Thyroid gland (tissue), 4 donors: Measurements from ENCODE around the gene C5orf63. TPM values are rescaled to one million over a fixed set of nuclear protein-coding genes. Genes with fewer than 3 reads are reported as not detected.

Experiments used
- DNase-seq, 2 donors: peaks; one replicate each; pipeline ENCODE4 v3.0.0-alpha.2; 2019
- H3K27ac ChIP-seq, 3 donors: fragments of 200-600 bp; sonication (generic); 1 replicate in 2 of 3; 2 replicates in 1 of 3; pipeline ENCODE4 v1.5.1; 2016 to 2019; ENCODE audit warnings: mild to moderate bottlenecking in 1 of 3, moderate library complexity in 1 of 3
- H3K27me3 ChIP-seq: fragments of 200-600 bp; sonication (generic); one replicate; pipeline ENCODE4 v1.5.1; 2019
- H3K36me3 ChIP-seq, 2 donors: fragments of 200-600 bp; sonication (generic); one replicate each; pipeline ENCODE4 v1.5.1; 2016 to 2019
- H3K4me1 ChIP-seq, 2 donors: fragments of 200-600 bp; sonication (generic); one replicate each; pipeline ENCODE4 v1.5.1; 2017 to 2019
- H3K4me3 ChIP-seq, 3 donors: fragments of 200-600 bp; sonication (generic); replicated peaks in 1 of 3; 1 replicate in 2 of 3; 2 replicates in 1 of 3; pipeline ENCODE4 v1.5.1; 2016; ENCODE audit warnings: mild to moderate bottlenecking in 1 of 3
- H3K9me3 ChIP-seq: fragments of 200-600 bp; sonication (generic); one replicate; pipeline ENCODE4 v1.5.1; 2017
- POLR2A ChIP-seq, 2 donors: fragments of 450-650 bp; IDR thresholded peaks; one replicate each; pipeline ENCODE4 v1.6.1; 2017; ENCODE audit warnings: antibody characterized with exemption in 2 of 2, mild to moderate bottlenecking in 2 of 2, moderate library complexity in 1 of 2
- WGBS, 2 donors: methylation state at CpG; one replicate each; pipeline ENCODE4 v1.1.5; 2017; 5-methylcytosine and 5-hydroxymethylcytosine counted together
- intact Hi-C: fragments of 100-400 bp; cut with DNase I; formaldehyde crosslinking; loops from one replicate; pipeline ENCODE4 v1.15.1; 2023
- total RNA-seq, 4 donors: library from RNA; depleted of rRNA; stranded (reverse); fragments of >200 nt; gene quantifications; one replicate each; pipeline ENCODE4 v1.2.3, GENCODE V29; 2016
- TF ChIP-seq, protein P1 (sequence below), 6 experiments: fragments of 200-600 bp in 3 of 6; fragments of 450-650 bp in 3 of 6; sonication (generic) in 3 of 6; IDR thresholded peaks; one replicate each; pipeline ENCODE4 v1.5.1; 2016 to 2019; ENCODE audit warnings: antibody characterized with exemption in 6 of 6, mild to moderate bottlenecking in 2 of 6, inconsistent platforms in 1 of 6, moderate library complexity in 1 of 6

Gene C5orf63
- total RNA-seq, 4 donors from 2014 or later, result 4.3 to 13.7 (median 6.6) TPM

DNA sequence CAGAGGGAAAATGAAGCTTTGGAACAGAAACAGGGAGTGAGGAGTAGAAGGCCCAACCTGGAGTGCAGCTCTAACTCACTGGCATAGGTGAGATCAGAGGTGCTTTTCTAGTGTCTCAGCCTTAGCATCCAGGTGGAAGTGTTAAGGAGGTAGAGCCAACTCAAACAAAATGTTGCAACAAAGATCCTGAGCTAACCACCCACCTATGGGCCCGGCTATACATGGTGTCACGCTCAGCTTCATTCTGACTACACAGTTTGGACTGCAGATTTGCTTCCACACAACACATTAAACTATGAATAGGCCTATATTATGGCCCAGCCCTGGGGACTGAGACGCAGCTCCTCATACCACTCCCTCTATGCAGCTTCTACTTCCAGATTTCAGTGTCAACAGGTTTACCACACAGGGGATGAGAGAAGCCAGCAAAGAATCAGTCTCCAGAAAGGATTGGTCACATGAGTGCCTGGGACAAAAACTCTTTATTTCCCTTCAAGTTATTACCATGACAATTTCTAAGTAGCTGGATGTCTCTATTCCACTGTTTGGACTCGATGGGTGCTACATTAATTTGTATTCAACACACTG, 9.0 kb downstream of the C5orf63 start:
- Histone ChIP-seq H3K27me3 (no peaks in the 10 kb centered on the region), H3K27ac (no peak overlapping the region), H3K36me3 (no peaks in the 10 kb centered on the region), H3K9me3 (no peaks in the 10 kb centered on the region), H3K4me1 (no peaks in the 10 kb centered on the region), H3K4me3 (no peak overlapping the region)
- WGBS, 2 donors, result 94 to 100% methylated on average over 4 of the region's 4 CpGs
- no peak for DNase-seq
- intact Hi-C loops, result no loop called here
- TF ChIP-seq, protein P1, sequence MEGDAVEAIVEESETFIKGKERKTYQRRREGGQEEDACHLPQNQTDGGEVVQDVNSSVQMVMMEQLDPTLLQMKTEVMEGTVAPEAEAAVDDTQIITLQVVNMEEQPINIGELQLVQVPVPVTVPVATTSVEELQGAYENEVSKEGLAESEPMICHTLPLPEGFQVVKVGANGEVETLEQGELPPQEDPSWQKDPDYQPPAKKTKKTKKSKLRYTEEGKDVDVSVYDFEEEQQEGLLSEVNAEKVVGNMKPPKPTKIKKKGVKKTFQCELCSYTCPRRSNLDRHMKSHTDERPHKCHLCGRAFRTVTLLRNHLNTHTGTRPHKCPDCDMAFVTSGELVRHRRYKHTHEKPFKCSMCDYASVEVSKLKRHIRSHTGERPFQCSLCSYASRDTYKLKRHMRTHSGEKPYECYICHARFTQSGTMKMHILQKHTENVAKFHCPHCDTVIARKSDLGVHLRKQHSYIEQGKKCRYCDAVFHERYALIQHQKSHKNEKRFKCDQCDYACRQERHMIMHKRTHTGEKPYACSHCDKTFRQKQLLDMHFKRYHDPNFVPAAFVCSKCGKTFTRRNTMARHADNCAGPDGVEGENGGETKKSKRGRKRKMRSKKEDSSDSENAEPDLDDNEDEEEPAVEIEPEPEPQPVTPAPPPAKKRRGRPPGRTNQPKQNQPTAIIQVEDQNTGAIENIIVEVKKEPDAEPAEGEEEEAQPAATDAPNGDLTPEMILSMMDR (IDR thresholded peaks at IDR 0.05), result no peak
- no peak for TF ChIP-seq POLR2A (IDR thresholded peaks at IDR 0.05)

GRCh38 chr5:127063257-127063913, 9.9 kb downstream of the C5orf63 start:
- DNase-seq, result no peak
- intact Hi-C loops, result no loop called here
- no peak overlapping the region for H3K4me3 ChIP-seq
- no peaks in the 10 kb centered on the region for H3K27me3 ChIP-seq
- H3K9me3 ChIP-seq, result no peaks in the 10 kb centered on the region
- no peak for TF ChIP-seq POLR2A (IDR thresholded peaks at IDR 0.05)
- TF ChIP-seq, protein P1 (IDR thresholded peaks at IDR 0.05), result no peak
- H3K27ac ChIP-seq, result no peak overlapping the region
- no peaks in the 10 kb centered on the region for H3K4me1 ChIP-seq
- H3K36me3 ChIP-seq, result no peaks in the 10 kb centered on the region
- WGBS, 2 donors, result 65 to 80% methylated on average over 2 of the region's 2 CpGs

GRCh38 chr5:127061956-127062355, 11.3 kb downstream of the C5orf63 start:
- TF ChIP-seq, protein P1 (IDR thresholded peaks at IDR 0.05), result no peak
- no peak for TF ChIP-seq POLR2A (IDR thresholded peaks at IDR 0.05)

GRCh38 chr5:127061537-127061936, 11.8 kb downstream of the C5orf63 start:
- no peaks in the 10 kb centered on the region for H3K9me3 ChIP-seq
- no peaks in the 10 kb centered on the region for H3K27me3 ChIP-seq
- H3K36me3 ChIP-seq, result no peaks in the 10 kb centered on the region
- H3K4me1 ChIP-seq, result no peaks in the 10 kb centered on the region
- no peak overlapping the region for H3K27ac ChIP-seq
- intact Hi-C loops, result no loop called here
- TF ChIP-seq, protein P1 (IDR thresholded peaks at IDR 0.05), result no peak
- no peak for TF ChIP-seq POLR2A (IDR thresholded peaks at IDR 0.05)
- no peak overlapping the region for H3K4me3 ChIP-seq
- 84 to 98% methylated on average over 1 of the region's 1 CpG for WGBS, 2 donors
- DNase-seq, result no peak

More at GRCh38 chr5:127061956-127062355, 11.3 kb downstream of the C5orf63 start:
- H3K9me3 ChIP-seq, result no peaks in the 10 kb centered on the region
- no peaks in the 10 kb centered on the region for H3K27me3 ChIP-seq
- no peaks in the 10 kb centered on the region for H3K36me3 ChIP-seq
- DNase-seq, result no peak
- no peaks in the 10 kb centered on the region for H3K4me1 ChIP-seq
- H3K4me3 ChIP-seq, result no peak overlapping the region
- 83 to 89% methylated on average over 1 of the region's 1 CpG for WGBS, 2 donors
- intact Hi-C loops, result no loop called here
- H3K27ac ChIP-seq, result no peak overlapping the region

GRCh38 chr5:127060470-127060985, 12.8 kb downstream of the C5orf63 start:
- WGBS, 2 donors, result 53 to 72% methylated on average over 1 of the region's 1 CpG

More at GRCh38 chr5:127060470-127060985, 12.8 kb downstream of the C5orf63 start:
- no peaks in the 10 kb centered on the region for H3K27me3 ChIP-seq
- no peak for DNase-seq
- no peak overlapping the region for H3K4me3 ChIP-seq
- intact Hi-C loops, result no loop called here
- TF ChIP-seq POLR2A (IDR thresholded peaks at IDR 0.05), result no peak
- TF ChIP-seq, protein P1 (IDR thresholded peaks at IDR 0.05), result no peak
- no peaks in the 10 kb centered on the region for H3K4me1 ChIP-seq
- no peaks in the 10 kb centered on the region for H3K9me3 ChIP-seq
- H3K36me3 ChIP-seq, result no peaks in the 10 kb centered on the region
- H3K27ac ChIP-seq, result no peak overlapping the region
